Trophoblast cell (in vitro differentiated cells and primary cell): ENCODE data around the gene ITGA3.

Experiments
- DNase-seq, 2 donors: peaks; one replicate each; pipeline ENCODE4 v3.0.0-alpha.2; 2016
- H2AFZ ChIP-seq: 2 replicates; pipeline ENCODE4 v1.6.1; 2013; ENCODE audit warnings: low read length, moderate library complexity, mild to moderate bottlenecking; ENCODE audit not compliant: insufficient read depth, poor library complexity
- H2AK5ac ChIP-seq: 2 replicates; pipeline ENCODE4 v1.6.1; 2013; ENCODE audit warnings: mild to moderate bottlenecking, low read length
- H2BK120ac ChIP-seq: 2 replicates; pipeline ENCODE4 v1.6.1; 2013; ENCODE audit warnings: low read length, mild to moderate bottlenecking, moderate library complexity; ENCODE audit not compliant: insufficient read depth, poor library complexity
- H2BK12ac ChIP-seq: 2 replicates; pipeline ENCODE4 v1.6.1; 2013; ENCODE audit warnings: mild to moderate bottlenecking, low read length, moderate library complexity
- H2BK5ac ChIP-seq: 2 replicates; pipeline ENCODE4 v1.6.1; 2013; ENCODE audit warnings: low read length, low read depth, moderate library complexity, mild to moderate bottlenecking; ENCODE audit not compliant: poor library complexity
- H3K14ac ChIP-seq: 2 replicates; pipeline ENCODE4 v1.6.1; 2013; ENCODE audit warnings: mild to moderate bottlenecking, low read length
- H3K18ac ChIP-seq: 2 replicates; pipeline ENCODE4 v1.6.1; 2013; ENCODE audit warnings: mild to moderate bottlenecking, low read length
- H3K23ac ChIP-seq: 2 replicates; pipeline ENCODE4 v1.6.1; 2013; ENCODE audit warnings: low read length
- H3K27ac ChIP-seq: 2 replicates; pipeline ENCODE4 v1.5.1; 2013; ENCODE audit warnings: low read depth, mild to moderate bottlenecking, inconsistent platforms, low read length, moderate library complexity
- H3K27me3 ChIP-seq: 2 replicates; pipeline ENCODE4 v1.6.1; 2013; ENCODE audit warnings: inconsistent platforms, mild to moderate bottlenecking, low read length, moderate library complexity; ENCODE audit not compliant: insufficient read depth
- H3K36me3 ChIP-seq, 2 experiments: 1 replicate in 1 of 2; 2 replicates in 1 of 2; pipeline ENCODE4 v1.6.1; 2013; ENCODE audit warnings: low read length in 2 of 2, mild to moderate bottlenecking in 2 of 2, moderate library complexity in 1 of 2; ENCODE audit not compliant: insufficient read depth in 2 of 2, control insufficient read depth in 1 of 2
- H3K4ac ChIP-seq: 2 replicates; pipeline ENCODE4 v1.6.1; 2013; ENCODE audit warnings: low read depth, mild to moderate bottlenecking, low read length, moderate library complexity
- H3K4me1 ChIP-seq, 2 experiments: 1 replicate in 1 of 2; 2 replicates in 1 of 2; pipeline ENCODE4 v1.6.1; 2013; ENCODE audit warnings: low read length in 2 of 2, mild to moderate bottlenecking in 2 of 2, moderate library complexity in 1 of 2; ENCODE audit not compliant: insufficient read depth in 2 of 2, control insufficient read depth in 1 of 2
- H3K4me2 ChIP-seq: 2 replicates; pipeline ENCODE4 v1.6.1; 2013; ENCODE audit warnings: inconsistent platforms, mild to moderate bottlenecking, low read length, moderate library complexity
- H3K4me3 ChIP-seq: 2 replicates; pipeline ENCODE4 v1.5.1; 2013; ENCODE audit warnings: mild to moderate bottlenecking, low read depth, low read length, inconsistent platforms
- H3K79me1 ChIP-seq: one replicate; pipeline ENCODE4 v1.6.1; 2013; ENCODE audit warnings: low read length
- H3K79me2 ChIP-seq: 2 replicates; pipeline ENCODE4 v1.6.1; 2013; ENCODE audit warnings: low read length, mild to moderate bottlenecking; ENCODE audit not compliant: control insufficient read depth, insufficient read depth, poor library complexity
- H3K9ac ChIP-seq: 2 replicates; pipeline ENCODE4 v1.6.1; 2013; ENCODE audit warnings: mild to moderate bottlenecking, low read length
- H3K9me3 ChIP-seq: 2 replicates; pipeline ENCODE4 v1.6.1; 2013; ENCODE audit warnings: low read depth, mild to moderate bottlenecking, control low read depth, inconsistent platforms, low read length; ENCODE audit not compliant: insufficient read depth
- H4K12ac ChIP-seq: 2 replicates; pipeline ENCODE4 v1.6.1; 2013; ENCODE audit warnings: low read depth, mild to moderate bottlenecking, low read length, moderate library complexity
- H4K8ac ChIP-seq: 2 replicates; pipeline ENCODE4 v1.6.1; 2013; ENCODE audit warnings: low read depth, mild to moderate bottlenecking, low read length, moderate library complexity
- H4K91ac ChIP-seq: one replicate; pipeline ENCODE4 v1.6.1; 2013; ENCODE audit warnings: low read depth, mild to moderate bottlenecking, low read length, moderate library complexity
- WGBS: extraction: QIAGEN DNeasy Blood & Tissue Kit; methylation state at CpG from one replicate; pipeline ENCODE4 v1.1.7; 2013; ENCODE audit warnings: missing lambda C conversion rate; ENCODE audit not compliant: insufficient read length, insufficient coverage; ENCODE audit errors: extremely low coverage; 5-methylcytosine and 5-hydroxymethylcytosine counted together

Gene ITGA3

GRCh38 chr17:50093246-50093645 lies 37.3 kb downstream of the ITGA3 start:
- H3K9ac ChIP-seq = no peak overlapping the region
- no peak overlapping the region for H4K8ac ChIP-seq
- H3K79me1 ChIP-seq = peaks cover 5% of the 10 kb centered on the region
- no CpG with 5 or more reads among the region's 3 CpGs for WGBS
- H3K18ac ChIP-seq = no peak overlapping the region
- no peak overlapping the region for H4K91ac ChIP-seq
- no peak overlapping the region for H2AFZ ChIP-seq
- no peak overlapping the region for H2BK12ac ChIP-seq
- DNase-seq = no peak
- H3K4me1 ChIP-seq = peaks cover 7 to 11% of the 10 kb centered on the region in 2 experiments
- H3K36me3 ChIP-seq = peaks cover 21 to 25% of the 10 kb centered on the region in 2 experiments
- H3K4ac ChIP-seq = no peak overlapping the region
- no peak overlapping the region for H3K4me2 ChIP-seq
- no peak overlapping the region for H2BK120ac ChIP-seq
- no peaks in the 10 kb centered on the region for H3K27me3 ChIP-seq
- H4K12ac ChIP-seq = no peak overlapping the region
- H3K14ac ChIP-seq = no peak overlapping the region
- no peak overlapping the region for H2AK5ac ChIP-seq
- no peak overlapping the region for H3K27ac ChIP-seq
- no peak overlapping the region for H3K4me3 ChIP-seq
- peaks cover 2% of the 10 kb centered on the region for H3K79me2 ChIP-seq
- no peaks in the 10 kb centered on the region for H3K9me3 ChIP-seq
- no peak overlapping the region for H3K23ac ChIP-seq
- H2BK5ac ChIP-seq = no peak overlapping the region

GRCh38 chr17:50093807-50094206 lies 37.9 kb downstream of the ITGA3 start:
- H3K9ac ChIP-seq = no peak overlapping the region
- H3K79me2 ChIP-seq = peaks cover 2% of the 10 kb centered on the region
- H3K79me1 ChIP-seq = peaks cover 5% of the 10 kb centered on the region
- H4K8ac ChIP-seq = no peak overlapping the region
- no peak overlapping the region for H3K23ac ChIP-seq
- H4K12ac ChIP-seq = no peak overlapping the region
- H3K4ac ChIP-seq = no peak overlapping the region
- H3K27me3 ChIP-seq = no peaks in the 10 kb centered on the region
- H3K27ac ChIP-seq = no peak overlapping the region
- no peak overlapping the region for H3K4me3 ChIP-seq
- H3K18ac ChIP-seq = no peak overlapping the region
- peaks cover 16 to 19% of the 10 kb centered on the region in 2 experiments for H3K36me3 ChIP-seq
- no peak overlapping the region for H3K4me2 ChIP-seq
- H2BK12ac ChIP-seq = no peak overlapping the region
- H2AK5ac ChIP-seq = no peak overlapping the region
- H3K9me3 ChIP-seq = no peaks in the 10 kb centered on the region
- WGBS = no CpG with 5 or more reads among the region's 3 CpGs
- no peak overlapping the region for H2BK120ac ChIP-seq
- no peak for DNase-seq
- H3K14ac ChIP-seq = no peak overlapping the region
- H2AFZ ChIP-seq = no peak overlapping the region
- H2BK5ac ChIP-seq = no peak overlapping the region
- H4K91ac ChIP-seq = no peak overlapping the region
- peaks cover 7 to 11% of the 10 kb centered on the region in 2 experiments for H3K4me1 ChIP-seq

DNA sequence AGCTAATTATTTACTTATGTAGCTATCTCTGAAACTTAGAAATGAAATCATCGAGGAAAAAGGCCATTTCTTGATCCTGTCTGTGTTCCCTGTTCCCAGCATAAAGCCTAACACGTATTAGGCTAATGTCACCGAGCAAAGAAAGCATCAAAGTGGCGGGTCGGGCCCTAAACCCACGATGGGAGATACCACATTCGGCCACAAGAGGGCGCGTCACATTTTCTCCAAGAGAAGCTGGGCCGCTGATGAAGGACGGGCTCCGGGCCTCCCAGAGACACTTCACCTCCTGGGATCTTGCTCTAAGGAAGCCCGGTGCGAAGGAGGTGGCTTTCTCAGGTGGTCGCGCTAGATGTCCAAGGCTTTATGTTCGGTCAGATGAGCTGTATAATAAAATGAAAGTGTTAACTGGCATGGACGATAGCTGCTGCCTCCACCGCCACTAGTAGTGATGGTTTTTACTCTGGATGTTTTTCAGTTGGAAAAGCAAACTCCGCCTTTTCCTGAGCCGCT lies 38.4 kb downstream of the ITGA3 start:
- Histone ChIP-seq H2AFZ (peak overlapping the region; percentile 4), H3K79me1 (peaks cover 5% of the 10 kb centered on the region), H3K4me3 (no peak overlapping the region), H3K9me3 (no peaks in the 10 kb centered on the region), H3K27me3 (no peaks in the 10 kb centered on the region), H4K91ac (no peak overlapping the region), H3K27ac (no peak overlapping the region), H2AK5ac (no peak overlapping the region), H2BK5ac (no peak overlapping the region), H3K18ac (no peak overlapping the region), H3K4me2 (peak overlapping the region; percentile 92), H3K9ac (no peak overlapping the region), H3K79me2 (peaks cover 2% of the 10 kb centered on the region), H4K8ac (no peak overlapping the region), H3K4ac (no peak overlapping the region), H4K12ac (no peak overlapping the region), H3K4me1 (peaks cover 7 to 11% of the 10 kb centered on the region in 2 experiments), H2BK12ac (no peak overlapping the region), H2BK120ac (no peak overlapping the region), H3K23ac (no peak overlapping the region), H3K36me3 (peaks cover 11 to 14% of the 10 kb centered on the region in 2 experiments), H3K14ac (no peak overlapping the region)
- WGBS = no CpG with 5 or more reads among the region's 21 CpGs
- peak; percentile 91 to 98 for DNase-seq

- Histone ChIP-seq H3K23ac (no peak within 1 kb of the TSS), H2AFZ (peak within 1 kb of the TSS; percentile 92), H3K18ac (peak within 1 kb of the TSS; percentile 96), H3K14ac (peak within 1 kb of the TSS; percentile 75), H3K27ac (no peak within 1 kb of the TSS), H3K36me3 (peaks cover 4 to 7% of the 10 kb centered on the region in 2 experiments), H2BK5ac (no peak within 1 kb of the TSS), H3K4ac (no peak within 1 kb of the TSS), H3K4me2 (peak within 1 kb of the TSS; percentile 92), H2BK12ac (peak within 1 kb of the TSS; percentile 41), H2BK120ac (peak within 1 kb of the TSS; percentile 45), H3K79me2 (peaks cover 2% of the 10 kb centered on the region), H3K4me1 (peaks cover 7 to 11% of the 10 kb centered on the region in 2 experiments), H4K12ac (peak within 1 kb of the TSS; percentile 80), H3K9ac (peak within 1 kb of the TSS; percentile 67), H3K4me3 (peak within 1 kb of the TSS; percentile 88), H3K27me3 (no peaks in the 10 kb centered on the region), H4K91ac (peak within 1 kb of the TSS; percentile 76), H3K9me3 (no peaks in the 10 kb centered on the region), H2AK5ac (no peak within 1 kb of the TSS), H4K8ac (peak within 1 kb of the TSS; percentile 90), H3K79me1 (peaks cover 5% of the 10 kb centered on the region)
- no CpG with 5 or more reads among the region's 68 CpGs for WGBS
- DNase-seq = peak; percentile 89 to 94
Observed at GRCh38 chr17:50094753-50095619, 39.1 kb downstream of the ITGA3 start, which contains the start of gene PDK2. PDK2 (plus strand) TSS chr17:50095351; CDS start chr17:50095436, 85 bp downstream.
